GM19468 (cell line): ENCODE data around the gene ERC2.

Experiments used
- ATAC-seq: cut with Tn5 transposase; IDR thresholded peaks from one replicate; pipeline ENCODE4 v1.9.1; 2021; ENCODE audit warnings: mild to moderate bottlenecking, moderate library complexity, moderate number of reproducible peaks; ENCODE audit not compliant: unreplicated experiment; ENCODE audit errors: extremely low read depth

The ERC2 gene

GRCh38 chr3:55716611-55717225, 751.5 kb downstream of the ERC2 start:
- no peak for ATAC-seq

- ATAC-seq, result no peak
These were observed 752.2 kb downstream of the ERC2 start for GRCh38 chr3:55716044-55716443.

DNA sequence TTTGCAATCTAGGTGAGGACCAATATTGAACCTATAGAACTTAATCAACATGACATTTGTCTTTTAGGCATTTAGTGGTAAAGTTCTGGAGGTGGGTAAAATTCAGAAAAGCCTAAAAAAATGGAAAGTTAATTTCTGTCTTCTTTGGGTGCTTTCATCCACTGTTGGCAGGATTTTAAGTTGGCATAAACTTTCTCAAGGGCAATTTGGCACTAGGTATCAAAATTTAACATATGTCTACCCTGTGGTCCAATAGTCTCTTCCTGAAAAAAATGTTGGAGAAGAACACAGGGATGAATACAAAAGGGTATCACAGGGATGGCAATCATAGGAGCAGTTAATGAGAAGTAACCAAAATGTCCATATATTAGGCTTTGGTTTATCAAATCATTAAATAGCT, 754.2 kb downstream of the ERC2 start:
- ATAC-seq, result no peak

DNA sequence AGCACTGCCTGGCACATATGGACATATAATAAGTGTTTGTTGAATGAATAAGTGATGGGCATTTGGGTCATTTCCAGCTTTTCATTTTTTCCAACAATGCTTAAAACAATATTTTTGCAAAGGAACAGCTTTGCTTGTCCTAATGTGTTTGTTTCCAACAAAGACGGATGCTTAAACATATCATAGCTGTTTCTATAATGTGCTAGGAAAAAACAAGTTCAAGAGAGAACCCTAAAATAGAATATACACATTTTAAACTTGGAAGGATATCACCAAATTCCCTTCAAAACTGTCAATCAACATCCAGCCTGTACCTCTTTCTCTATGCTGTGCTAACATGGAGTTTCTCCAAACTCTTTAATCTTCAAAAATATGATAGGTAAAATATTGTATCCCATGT, 756.6 kb downstream of the ERC2 start:
- no peak for ATAC-seq

GRCh38 chr3:55709411-55710012, 758.8 kb downstream of the ERC2 start:
- no peak for ATAC-seq

- ATAC-seq, result no peak
These were observed 759.3 kb downstream of the ERC2 start for GRCh38 chr3:55708921-55709320.

GRCh38 chr3:55708242-55708641, 760.0 kb downstream of the ERC2 start:
- no peak for ATAC-seq

DNA sequence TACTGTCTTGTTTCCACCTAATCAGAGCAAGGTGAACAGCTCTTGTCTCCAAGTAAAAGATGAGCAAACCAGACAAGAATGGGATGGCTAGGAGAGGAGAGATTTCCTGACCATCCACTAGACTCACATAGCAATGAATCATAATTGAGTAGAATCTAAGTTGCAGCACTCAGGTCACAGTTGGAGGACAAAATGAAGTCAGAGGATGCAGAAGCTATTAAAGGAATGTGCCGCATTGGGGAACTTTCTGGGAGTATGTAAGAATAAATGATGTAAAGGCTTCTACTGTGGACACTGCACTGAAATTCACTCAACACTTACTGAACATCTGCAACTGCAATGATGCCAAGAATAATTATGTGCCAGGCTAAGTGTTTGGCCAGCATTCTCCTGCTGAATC, 763.7 kb downstream of the ERC2 start:
- no peak for ATAC-seq

- no peak for ATAC-seq
These were observed 765.4 kb downstream of the ERC2 start for GRCh38 chr3:55702822-55703221.

- no peak for ATAC-seq
These were observed 766.3 kb downstream of the ERC2 start for GRCh38 chr3:55701997-55702396.

GRCh38 chr3:55698831-55699230, 769.4 kb downstream of the ERC2 start:
- ATAC-seq, result no peak

- ATAC-seq, result no peak
These were observed 770.9 kb downstream of the ERC2 start for GRCh38 chr3:55697177-55697865.

GRCh38 chr3:55692957-55693558, 775.2 kb downstream of the ERC2 start:
- no peak for ATAC-seq

DNA sequence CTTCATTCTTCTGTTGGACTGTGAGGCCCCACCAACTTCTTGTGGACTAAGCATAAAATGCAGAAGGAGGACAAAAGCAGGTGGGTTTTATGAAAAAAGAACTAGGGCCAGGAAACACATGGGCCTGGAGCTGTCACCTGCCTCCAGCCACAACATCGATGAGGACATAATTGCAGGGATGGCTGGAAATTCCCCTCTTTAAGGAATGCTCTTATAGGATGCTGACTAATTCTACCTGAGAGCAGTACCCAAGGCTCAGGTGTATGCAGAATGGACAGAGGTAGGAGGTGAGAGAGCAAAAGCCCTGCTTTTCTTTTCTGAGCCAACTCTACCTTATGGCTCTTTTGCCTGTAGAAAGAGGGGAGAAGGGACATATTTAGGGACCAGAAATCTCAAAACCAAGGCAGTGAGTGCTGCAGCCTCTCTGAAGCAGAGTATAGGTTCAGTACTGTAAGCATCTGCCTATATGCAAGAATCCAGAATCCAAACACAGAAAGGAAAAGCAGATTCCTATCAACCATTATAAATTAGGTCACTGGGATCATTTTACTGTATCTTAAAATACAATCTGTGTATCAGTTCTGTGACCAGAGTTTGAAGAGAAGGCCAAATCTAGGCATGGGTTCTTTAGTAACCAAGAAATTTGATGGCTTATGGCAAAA, 775.8 kb downstream of the ERC2 start:
- no peak for ATAC-seq

- ATAC-seq, result no peak
These were observed 777.1 kb downstream of the ERC2 start for GRCh38 chr3:55691141-55691540.

DNA sequence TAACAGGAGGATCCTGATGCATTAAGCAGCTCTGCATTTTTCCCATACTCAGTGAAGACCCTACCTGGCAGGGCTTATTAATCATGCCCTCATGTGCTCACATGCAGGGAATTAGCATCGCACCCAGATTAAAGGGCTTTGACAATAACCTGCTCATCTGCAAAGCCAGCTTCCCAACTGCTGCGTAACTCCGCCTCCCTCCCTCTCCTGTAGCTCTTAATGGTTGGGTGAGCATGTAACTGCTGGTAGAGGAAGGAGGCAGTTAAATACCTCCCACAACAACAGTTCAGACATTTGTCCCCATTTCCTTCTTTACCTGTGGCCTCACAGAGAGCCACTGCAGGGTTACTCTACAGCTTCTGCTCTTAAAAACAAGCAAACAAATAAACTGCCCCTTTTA, 777.5 kb downstream of the ERC2 start:
- ATAC-seq, result peak; percentile 49

DNA sequence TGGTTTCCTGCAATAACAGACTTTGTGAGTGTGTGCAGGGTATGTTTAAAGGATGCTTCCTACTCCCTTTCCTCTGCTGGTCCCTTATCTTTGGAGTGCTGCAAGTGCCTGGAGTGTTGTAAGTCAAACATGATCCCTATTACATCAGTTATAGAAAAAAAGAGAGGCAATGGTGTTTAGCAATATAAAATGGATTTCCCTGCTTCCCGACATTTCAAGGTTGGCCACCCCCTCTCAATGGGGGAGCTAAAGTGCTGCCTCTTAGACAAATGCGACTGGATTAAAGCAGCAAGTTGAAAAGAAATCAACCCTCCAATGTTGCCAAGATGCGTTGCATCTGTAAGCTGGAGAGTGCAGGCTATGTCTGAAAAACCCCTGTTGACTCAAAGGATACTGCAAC, 778.1 kb downstream of the ERC2 start:
- no peak for ATAC-seq

- no peak for ATAC-seq
These were observed 780.1 kb downstream of the ERC2 start for GRCh38 chr3:55688154-55688553.

DNA sequence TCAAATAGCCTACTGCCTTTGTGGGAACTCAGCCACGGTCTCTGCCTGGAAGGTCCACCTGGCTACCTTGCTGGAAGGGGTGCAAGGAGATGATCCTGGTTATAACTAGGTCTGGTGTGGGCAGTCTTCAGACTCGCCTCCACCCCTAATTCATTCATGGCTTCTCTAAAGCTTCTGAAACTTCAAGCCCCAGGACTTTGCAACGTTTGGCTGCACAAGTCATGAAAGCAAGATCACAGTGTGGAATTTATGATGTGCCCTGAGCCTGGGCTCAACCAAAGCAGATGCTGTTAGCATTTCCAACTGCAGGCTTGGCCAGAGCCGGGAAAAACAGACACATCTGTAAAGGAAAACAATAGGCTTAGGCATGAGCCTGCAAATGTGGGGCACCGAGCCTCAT, 780.7 kb downstream of the ERC2 start:
- ATAC-seq, result no peak

DNA sequence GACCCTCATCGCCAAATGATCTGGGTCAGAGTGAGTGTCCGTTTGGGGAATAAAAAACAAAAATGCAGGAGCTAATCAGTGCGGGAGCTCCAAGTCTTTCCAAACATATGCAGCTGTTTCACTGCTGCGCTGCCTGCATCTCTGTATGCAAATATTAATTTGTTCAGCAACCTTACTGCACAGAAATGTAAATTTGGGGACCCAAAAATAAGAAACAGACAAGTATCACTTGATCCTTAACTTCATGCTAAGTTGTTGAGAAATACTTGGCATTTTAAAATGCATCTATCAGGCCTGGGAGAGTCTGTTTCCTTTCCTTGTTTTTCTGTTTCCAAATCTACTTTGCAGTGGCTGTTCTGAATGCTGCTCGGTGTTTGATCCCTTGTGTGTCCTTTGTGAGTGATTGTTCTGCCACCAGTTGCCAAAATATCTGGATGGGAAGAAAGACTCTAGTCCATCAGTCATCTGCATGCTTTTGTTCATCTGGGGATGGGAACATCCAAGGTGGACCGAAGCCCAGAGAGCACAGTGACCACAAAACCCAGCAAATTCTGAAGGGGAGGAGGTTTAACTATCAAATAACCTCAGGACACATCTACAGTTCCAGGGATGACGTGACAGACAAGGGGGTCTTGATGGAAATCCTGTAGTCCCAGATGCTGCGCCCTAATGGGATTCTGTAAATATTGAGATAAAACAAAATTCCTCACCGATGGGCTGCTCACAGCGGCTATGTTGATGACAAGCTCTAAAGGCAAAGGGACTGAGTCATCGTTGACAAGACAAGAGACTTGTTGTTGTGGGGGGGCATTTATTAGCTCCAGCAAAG, 781.6 kb downstream of the ERC2 start:
- no peak for ATAC-seq
